DND-41 (cell line): Measurements from ENCODE around the gene OSBPL1A.

Experiments used
- CTCF ChIP-seq: IDR thresholded peaks from 2 replicates; pipeline ENCODE4 v1.5.1; 2012; ENCODE audit warnings: borderline replicate concordance, low read length, moderate library complexity, mild to moderate bottlenecking; ENCODE audit not compliant: poor library complexity, severe bottlenecking; ENCODE audit errors: extremely low read depth
- EZH2 ChIP-seq: IDR thresholded peaks from 3 replicates; pipeline ENCODE4 v1.6.1; 2012; ENCODE audit warnings: borderline replicate concordance, low read depth, mild to moderate bottlenecking, moderate library complexity, low read length, inconsistent platforms; ENCODE audit not compliant: severe bottlenecking

DNA sequence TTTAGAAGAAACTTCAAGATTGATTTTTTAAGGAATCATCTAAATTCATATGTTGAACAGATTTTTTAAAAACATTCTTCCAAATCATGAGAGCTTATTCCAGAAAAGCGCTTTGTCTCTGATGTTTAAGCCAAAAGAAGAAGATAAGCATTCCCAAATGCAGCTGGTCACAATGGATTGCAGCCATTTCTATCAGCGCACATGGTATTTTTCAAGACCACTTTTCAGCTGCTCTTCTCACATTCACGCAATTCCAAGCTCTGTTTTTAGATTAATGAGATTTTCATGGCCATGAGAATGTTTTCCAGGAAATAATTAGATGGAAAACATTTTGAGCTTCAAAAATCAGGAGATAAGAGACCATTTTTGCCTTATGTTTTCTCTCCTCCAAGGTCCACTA, 8.7 kb downstream of the OSBPL1A start:
- TF ChIP-seq CTCF (no peak), EZH2 (no peak)
